Adrenal gland (tissue), 5 donors: ENCODE results near the gene SYT5.

Experiments
- POLR2A ChIP-seq, 2 donors: fragments of 450-650 bp; IDR thresholded peaks; one replicate each; pipeline ENCODE4 v1.6.1; 2017; ENCODE audit warnings: antibody characterized with exemption in 2 of 2, mild to moderate bottlenecking in 2 of 2, moderate library complexity in 1 of 2
- TF ChIP-seq, protein P1 (sequence below), 6 experiments: fragments of 450-650 bp in 4 of 6; fragments of 200-600 bp in 2 of 6; sonication (generic) in 1 of 6; IDR thresholded peaks; 1 replicate in 5 of 6; 2 replicates in 1 of 6; pipeline versions ENCODE4 v1.5.1 to v1.8.0; 2016 to 2021; ENCODE audit warnings: antibody characterized with exemption in 6 of 6, mild to moderate bottlenecking in 2 of 6, moderate library complexity in 1 of 6
- donor health status: DM: no; HTN: no; CAD: no.

DNA sequence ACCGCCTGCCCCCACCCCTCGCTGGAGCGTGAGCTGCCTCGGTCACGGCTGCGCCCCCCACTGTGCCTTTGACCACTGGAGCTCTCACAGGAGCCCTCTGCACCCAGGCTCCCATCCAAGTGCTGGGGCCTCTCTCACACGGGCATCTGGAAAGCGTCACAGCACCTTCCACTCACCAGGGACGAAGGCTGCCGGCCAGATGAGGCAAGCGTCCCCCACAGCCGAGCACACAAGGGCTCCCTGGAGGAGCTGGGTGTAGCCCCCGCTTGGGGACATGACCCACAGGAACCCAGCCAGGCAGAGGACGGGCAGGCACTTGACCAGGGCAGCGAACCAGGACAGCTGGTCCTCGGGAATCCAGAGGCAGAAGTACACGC is 47.9 kb upstream of the SYT5 start:
- TF ChIP-seq, protein P1, sequence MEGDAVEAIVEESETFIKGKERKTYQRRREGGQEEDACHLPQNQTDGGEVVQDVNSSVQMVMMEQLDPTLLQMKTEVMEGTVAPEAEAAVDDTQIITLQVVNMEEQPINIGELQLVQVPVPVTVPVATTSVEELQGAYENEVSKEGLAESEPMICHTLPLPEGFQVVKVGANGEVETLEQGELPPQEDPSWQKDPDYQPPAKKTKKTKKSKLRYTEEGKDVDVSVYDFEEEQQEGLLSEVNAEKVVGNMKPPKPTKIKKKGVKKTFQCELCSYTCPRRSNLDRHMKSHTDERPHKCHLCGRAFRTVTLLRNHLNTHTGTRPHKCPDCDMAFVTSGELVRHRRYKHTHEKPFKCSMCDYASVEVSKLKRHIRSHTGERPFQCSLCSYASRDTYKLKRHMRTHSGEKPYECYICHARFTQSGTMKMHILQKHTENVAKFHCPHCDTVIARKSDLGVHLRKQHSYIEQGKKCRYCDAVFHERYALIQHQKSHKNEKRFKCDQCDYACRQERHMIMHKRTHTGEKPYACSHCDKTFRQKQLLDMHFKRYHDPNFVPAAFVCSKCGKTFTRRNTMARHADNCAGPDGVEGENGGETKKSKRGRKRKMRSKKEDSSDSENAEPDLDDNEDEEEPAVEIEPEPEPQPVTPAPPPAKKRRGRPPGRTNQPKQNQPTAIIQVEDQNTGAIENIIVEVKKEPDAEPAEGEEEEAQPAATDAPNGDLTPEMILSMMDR (IDR thresholded peaks at IDR 0.05), result no peak
- no peak for TF ChIP-seq POLR2A (IDR thresholded peaks at IDR 0.05)
